ENCODE measurements around the gene GHR. TPM values are rescaled to one million over a fixed set of nuclear protein-coding genes. Genes with fewer than 3 reads are reported as not detected.

The GHR gene
- total RNA-seq, 1 experiment from 2014 or later = 0.05 TPM

DNA sequence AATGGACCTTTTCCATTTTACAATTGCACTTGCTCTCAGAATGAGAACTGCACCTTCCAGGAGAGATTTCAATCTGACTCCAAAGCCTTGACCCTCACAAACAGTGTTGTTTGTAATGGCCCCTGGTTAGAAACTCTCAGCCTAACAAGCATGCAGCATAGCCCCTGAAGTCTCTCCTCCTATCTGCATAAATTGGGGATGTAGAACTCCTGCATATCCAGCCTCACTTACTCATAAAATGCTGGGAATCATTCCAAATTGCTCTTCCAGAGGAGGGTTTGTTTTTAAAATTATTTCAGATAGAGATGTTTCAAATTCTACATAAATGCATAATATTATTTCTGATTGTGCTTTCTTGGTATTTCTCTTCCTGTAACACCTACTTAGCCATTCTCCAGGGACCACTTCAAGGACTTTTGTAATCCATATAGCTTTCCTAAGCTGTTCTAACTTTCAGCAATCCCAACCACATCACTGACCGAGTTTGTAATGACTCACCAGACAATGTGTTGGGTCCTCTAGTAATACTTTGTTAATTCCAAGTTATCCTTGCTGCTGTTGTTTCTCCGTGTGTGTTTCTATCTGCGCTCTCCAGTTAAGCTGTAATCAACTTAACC, 189.6 kb downstream of the GHR start:
- DNase-seq (ENCODE audit: low read depth, low spot score) = no peak
- intact Hi-C loops (cut with micrococcal nuclease; ENCODE audit: unreplicated experiment) = no loop called here
- H3K27me3 ChIP-seq (ENCODE audit: control insufficient read depth, insufficient read depth, low read length) = no peaks in the 10 kb centered on the region; the same call in 1 of the 2 replicates
- TF ChIP-seq SIN3A (IDR thresholded peaks at IDR 0.05; ENCODE audit: borderline replicate concordance, insufficient read depth, low read depth, low read length) (no peak), CTCF (IDR thresholded peaks at IDR 0.05) (no peak)
- CTCF ChIA-PET = no interaction called here
- H3K27ac ChIP-seq (ENCODE audit: low read length) = no peak overlapping the region
- no peaks in the 10 kb centered on the region for H3K36me3 ChIP-seq (ENCODE audit: control insufficient read depth, insufficient read depth, low read length)
- ATAC-seq = no peak
- H3K4me3 ChIP-seq (ENCODE audit: low read depth in 2 of 2, low read length in 2 of 2) = no peak overlapping the region
- no peaks in the 10 kb centered on the region for H3K4me1 ChIP-seq (ENCODE audit: control insufficient read depth, insufficient read depth, low read length)
- no peaks in the 10 kb centered on the region for H3K9me3 ChIP-seq (ENCODE audit: control insufficient read depth, insufficient read depth, low read depth, low read length)
- BruUV-seq (replicated peaks) = no TSS peak
- POLR2A ChIA-PET = no interaction called here
- in situ Hi-C loops (cut with HindIII; ENCODE audit: low pct_unique_long_range_greater_than_20kb, low sequenced_read_pairs) = no loop called here

DNA sequence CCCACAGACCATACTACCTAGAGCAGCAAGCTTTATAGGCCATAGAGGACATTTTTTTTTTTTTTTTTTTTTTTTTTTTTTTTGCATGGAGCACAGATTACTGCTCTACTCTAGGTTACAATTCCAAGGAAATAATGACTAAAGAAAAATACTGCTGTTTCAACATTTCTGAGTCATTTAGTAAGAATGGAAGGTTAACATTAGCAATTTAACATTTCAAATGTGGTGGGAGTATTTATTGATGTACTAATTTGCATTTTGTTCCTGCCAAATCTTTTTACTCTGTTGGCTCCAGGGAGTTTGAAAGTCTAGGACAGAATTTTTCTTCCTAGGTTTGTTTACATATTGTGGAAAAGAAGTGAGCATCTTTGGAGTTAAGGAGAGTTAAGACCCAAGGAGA, 191.3 kb downstream of the GHR start:
- TF ChIP-seq POLR2AphosphoS5 (IDR thresholded peaks at IDR 0.05; ENCODE audit: low read depth, low read length) = no peak
- TF ChIP-seq REST (IDR thresholded peaks at IDR 0.05; ENCODE audit: insufficient read depth in 1 of 2, low read depth in 2 of 2, low read length in 1 of 2) = no peak
- TF ChIP-seq TCF7L2 (IDR thresholded peaks at IDR 0.05; ENCODE audit: low read depth, low read length) = no peak
- TF ChIP-seq CTCF (IDR thresholded peaks at IDR 0.05) = no peak
- no peak for TF ChIP-seq SIN3A (IDR thresholded peaks at IDR 0.05; ENCODE audit: borderline replicate concordance, insufficient read depth, low read depth, low read length)
- DNase-seq (ENCODE audit: low read depth, low spot score) (no peak), ATAC-seq (no peak)
- no peak overlapping the region for H3K4me3 ChIP-seq (ENCODE audit: low read depth in 2 of 2, low read length in 2 of 2)
- no TSS peak for BruUV-seq (replicated peaks)
- no peaks in the 10 kb centered on the region for H3K36me3 ChIP-seq (ENCODE audit: control insufficient read depth, insufficient read depth, low read length)
- in situ Hi-C loops (cut with HindIII; ENCODE audit: low pct_unique_long_range_greater_than_20kb, low sequenced_read_pairs) = no loop called here
- H3K27me3 ChIP-seq (ENCODE audit: control insufficient read depth, insufficient read depth, low read length) = no peaks in the 10 kb centered on the region
- ChIA-PET CTCF (no interaction called here), POLR2A (no interaction called here)
- H3K27ac ChIP-seq (ENCODE audit: low read length) = no peak overlapping the region
- intact Hi-C loops (cut with micrococcal nuclease; ENCODE audit: unreplicated experiment) = no loop called here
- no peaks in the 10 kb centered on the region for H3K4me1 ChIP-seq (ENCODE audit: control insufficient read depth, insufficient read depth, low read length)
- H3K9me3 ChIP-seq (ENCODE audit: control insufficient read depth, insufficient read depth, low read depth, low read length) = no peaks in the 10 kb centered on the region

All from Panc1 (cell line).